GM18519 (cell line): ENCODE measurements around the gene SH3PXD2A.
"Not testable (repeated sequence)": the region's sequence is repeated elsewhere in the genome, so short reads cannot be mapped to it uniquely, and the experiment has no call there.

Experiments
- ATAC-seq: cut with Tn5 transposase; IDR thresholded peaks from one replicate; pipeline ENCODE4 v1.9.1; 2021; ENCODE audit warnings: mild to moderate bottlenecking, moderate library complexity; ENCODE audit not compliant: unreplicated experiment, low FRiP score

Gene SH3PXD2A

DNA sequence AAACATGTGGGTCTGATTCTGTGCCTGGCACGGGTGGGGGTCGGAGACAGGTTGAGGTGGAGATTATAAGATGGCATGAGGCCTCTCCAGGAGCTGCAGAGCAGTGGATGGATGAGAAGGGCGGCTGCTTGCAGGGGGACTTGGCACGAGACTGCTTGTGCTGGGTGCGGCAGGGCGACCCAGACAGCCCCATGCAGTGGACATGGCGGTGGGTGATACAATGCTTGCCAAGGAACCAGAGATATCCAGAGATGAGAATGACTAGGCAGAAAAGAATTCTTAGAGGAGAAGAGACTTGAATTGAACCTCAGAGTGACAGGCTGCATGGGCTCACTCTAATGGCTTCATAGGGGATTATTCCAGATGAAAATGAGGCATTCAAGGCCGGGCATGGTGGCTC, 216.4 kb downstream of the SH3PXD2A start:
- no peak for ATAC-seq

DNA sequence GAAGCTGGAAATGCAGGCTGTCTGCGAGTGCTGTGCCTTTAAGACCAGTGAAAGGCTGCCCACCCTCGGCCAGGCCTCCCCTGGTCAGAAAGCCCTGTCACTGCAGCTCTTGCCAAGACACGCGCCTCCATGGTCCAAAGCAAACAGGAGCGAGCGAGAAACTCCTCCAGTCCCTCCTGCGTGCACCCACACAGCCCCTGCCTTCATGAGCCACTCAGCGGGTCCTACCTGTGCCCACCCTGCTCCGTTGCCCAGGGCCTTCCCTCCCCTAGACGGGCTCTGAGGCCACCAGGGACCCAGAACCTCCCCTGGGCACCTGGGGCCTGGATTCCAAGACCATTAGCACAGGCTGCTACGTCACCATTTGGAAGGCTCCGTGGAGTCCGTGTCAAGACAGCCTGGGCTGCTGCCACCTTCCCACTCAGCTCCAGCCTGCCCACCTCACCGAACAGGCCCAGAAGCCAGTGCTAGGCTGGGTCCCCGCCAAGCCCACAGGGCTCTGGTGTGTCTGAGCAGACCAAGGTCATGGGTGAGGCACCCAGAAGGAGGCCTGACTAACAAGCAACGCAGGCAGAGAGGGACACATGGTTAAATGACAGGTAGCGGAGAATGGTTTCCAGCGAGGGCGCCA, 217.3 kb downstream of the SH3PXD2A start:
- ATAC-seq, result no peak

DNA sequence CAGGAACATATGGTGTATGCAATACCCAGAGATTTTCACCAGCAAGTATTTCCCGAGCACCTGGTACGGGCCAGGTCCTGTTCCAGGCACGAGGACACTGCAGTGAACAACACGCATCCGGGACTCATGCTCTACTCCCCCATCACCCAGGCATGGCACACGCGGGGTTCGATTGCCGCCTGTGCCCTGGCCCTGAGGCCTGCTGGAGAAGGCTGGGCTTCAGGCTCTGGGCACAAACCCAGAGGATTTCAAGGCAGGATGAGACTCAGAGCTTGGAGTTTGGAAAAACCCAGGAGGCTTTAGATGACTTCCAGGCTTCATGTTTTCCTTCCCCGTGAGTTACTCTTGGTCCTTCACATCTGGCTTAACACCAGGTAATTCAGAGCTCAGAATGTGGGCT, 218.4 kb downstream of the SH3PXD2A start:
- ATAC-seq, result no peak

- ATAC-seq, result no peak
These were observed 218.9 kb downstream of the SH3PXD2A start for GRCh38 chr10:103636492-103636891.

- no peak for ATAC-seq
These were observed 219.8 kb downstream of the SH3PXD2A start for GRCh38 chr10:103635580-103635979.

DNA sequence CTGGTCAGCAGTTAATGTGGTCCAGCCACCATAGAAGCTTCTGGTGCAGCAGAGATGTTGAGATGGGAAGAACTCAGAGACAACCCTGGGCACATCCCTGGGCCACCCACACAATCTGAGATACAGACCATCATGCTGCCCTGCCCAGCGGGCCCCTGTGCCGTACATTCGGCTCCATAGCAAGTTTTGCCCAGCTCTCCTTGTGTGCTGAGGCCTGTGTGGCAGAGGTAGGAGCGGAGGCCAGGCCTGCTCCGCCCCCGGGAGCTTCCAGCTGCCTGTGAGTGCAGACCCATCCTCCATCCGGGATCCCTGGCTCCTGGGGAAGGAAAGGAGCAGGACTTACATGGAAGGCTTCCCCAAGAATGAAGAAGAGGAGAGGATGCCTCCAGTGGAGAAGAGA, 221.5 kb downstream of the SH3PXD2A start:
- no peak for ATAC-seq

GRCh38 chr10:103632871-103633270, 222.5 kb downstream of the SH3PXD2A start:
- not testable (repeated sequence) for ATAC-seq

- no peak for ATAC-seq
These were observed 223.1 kb downstream of the SH3PXD2A start for GRCh38 chr10:103632247-103632642.

DNA sequence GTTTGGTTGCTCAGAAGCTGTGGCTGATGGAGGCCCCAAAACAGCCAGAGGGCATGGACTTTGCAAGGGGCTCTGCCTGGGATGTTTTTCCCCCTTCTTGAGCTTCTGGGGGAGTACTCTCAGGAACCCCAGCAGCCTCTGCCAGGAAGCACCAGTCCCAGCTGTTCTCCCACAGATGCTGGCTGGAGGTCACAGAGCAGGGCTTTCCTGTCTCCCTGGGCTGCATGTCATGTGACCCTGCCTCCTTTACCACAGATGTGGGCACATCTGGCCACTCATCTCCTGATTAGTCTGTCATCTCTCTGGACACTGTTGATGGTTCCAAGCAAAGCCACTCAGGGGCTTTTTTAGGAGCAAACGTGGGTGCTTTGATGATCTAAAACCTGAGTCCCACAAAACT, 225.2 kb downstream of the SH3PXD2A start:
- ATAC-seq, result no peak

DNA sequence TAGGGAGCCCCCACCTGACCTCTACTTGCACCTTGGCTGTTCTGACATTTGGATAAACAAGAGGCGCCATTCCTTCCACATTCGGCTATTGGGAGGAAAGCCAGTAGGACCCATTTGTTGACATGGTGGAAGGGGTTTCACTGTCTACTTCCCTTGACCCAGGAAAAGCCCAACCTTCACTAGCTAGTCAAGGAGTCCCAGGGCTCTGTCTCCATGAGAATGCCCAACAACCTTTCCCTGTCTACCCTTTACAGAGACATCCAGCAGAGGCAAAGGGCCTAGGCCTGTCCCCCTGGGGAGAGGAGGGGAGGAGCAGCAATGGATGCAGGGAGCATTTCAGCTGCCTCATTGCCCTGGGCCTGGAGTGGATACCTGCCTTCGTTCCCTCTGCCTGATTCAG, 225.8 kb downstream of the SH3PXD2A start:
- ATAC-seq, result no peak

DNA sequence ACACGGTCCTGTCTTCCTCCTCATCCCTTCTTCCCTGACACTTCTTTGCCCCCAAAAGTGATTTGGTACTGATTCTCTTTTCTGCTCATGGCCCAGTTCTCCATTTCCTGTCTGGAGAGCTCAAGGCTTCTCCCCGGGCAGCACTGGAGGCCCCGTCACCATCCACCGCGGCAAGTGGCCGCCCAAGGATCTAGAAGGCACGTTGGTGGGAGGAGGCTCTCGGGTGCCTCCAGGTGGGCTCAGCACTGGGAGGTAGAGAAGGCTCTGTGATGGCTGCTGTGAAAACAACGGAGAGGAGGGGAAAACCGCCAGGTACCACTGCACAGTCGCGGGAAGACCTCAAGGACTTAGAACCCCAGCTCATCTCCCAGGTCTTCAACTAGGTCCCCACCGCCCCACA, 227.5 kb downstream of the SH3PXD2A start:
- ATAC-seq, result no peak

DNA sequence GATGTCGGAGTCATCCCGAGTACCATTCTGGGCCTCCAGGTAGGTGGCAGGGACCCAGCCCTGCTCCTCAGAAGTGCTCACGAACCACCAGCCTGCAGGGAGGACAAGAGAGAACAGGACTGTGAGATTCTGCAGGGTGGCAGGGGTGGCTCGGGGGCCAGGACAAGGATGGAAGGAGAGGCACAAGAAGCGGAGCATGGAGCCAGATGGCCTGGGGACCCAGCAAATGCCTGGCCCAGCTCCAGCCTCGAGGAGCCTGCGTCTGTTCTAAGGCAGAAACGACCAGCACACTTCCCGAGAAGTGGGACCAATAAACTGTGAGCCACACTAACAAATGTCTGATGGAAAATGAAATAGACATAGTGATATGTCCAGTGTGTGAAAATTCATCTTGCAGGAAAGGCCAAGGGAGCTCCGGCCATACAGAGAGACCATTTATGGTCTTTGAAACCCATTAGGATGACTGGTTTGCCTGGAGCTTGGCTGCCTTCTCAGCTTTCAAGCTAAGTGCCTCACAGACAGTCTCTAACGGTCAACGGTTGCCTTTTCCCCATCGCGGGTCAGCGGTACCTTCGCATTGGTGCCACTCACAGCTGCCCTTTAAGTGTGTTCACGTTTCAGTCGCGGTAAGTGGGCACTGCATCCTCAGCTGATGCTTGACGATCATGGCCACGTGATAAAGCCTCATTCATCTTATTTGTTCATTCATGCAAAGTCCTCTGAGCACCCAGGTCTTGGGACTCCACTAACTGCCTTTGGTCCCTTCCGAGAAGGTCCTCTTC, 228.1 kb downstream of the SH3PXD2A start:
- no peak for ATAC-seq

DNA sequence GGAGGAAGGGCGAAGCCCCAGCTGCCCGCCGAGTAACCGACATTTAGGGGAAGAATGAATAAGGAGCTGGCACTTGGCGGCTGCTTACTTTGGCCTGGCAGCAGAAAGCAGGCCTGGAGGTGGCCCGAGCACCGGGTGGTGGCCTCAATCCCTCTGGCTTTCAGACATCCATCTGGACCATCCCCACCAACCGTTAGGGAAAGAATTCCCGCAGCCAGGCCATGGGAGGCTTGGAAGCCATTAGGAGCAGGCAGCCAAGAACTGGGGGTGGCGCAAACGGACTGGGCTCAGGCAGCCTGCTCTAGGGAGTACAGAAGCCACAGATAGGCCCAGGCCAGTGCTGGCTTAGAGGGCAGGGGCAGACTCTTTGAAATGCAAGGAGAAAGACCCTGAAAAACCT, 229.2 kb downstream of the SH3PXD2A start:
- no peak for ATAC-seq

DNA sequence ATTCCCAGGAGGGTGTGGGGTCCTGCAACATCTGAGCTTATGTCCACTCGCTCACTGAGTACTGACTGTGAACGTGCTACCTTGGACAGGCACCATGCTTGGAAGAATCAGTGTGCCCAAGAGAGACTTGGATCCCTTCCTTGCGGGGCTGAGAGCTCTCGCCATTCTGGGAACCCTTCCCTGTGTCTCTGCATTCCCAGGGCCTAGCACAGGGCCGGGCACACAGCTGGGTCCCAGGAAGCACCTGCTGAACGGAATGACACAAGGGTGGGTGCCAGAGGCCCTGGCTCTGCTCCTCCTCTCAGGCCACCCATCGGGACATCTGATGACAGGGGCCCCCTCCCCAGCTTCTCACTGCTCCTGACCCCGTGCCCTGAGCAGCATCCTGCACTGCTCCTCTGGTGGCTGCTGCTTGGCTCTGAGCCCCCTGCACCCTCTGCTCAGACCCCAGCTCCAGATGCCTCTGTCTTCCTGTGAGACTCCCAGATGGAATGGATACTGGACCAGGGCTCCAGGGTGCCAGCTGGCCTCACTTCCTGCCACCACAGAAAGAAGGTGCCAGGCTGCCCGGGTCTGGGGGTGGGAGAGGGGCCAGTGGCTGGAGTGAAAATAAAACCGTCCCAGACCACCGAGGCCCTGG, 232.3 kb downstream of the SH3PXD2A start:
- no peak for ATAC-seq

- no peak for ATAC-seq
These were observed 233.1 kb downstream of the SH3PXD2A start for GRCh38 chr10:103622286-103622685.

- no peak for ATAC-seq
These were observed 233.6 kb downstream of the SH3PXD2A start for GRCh38 chr10:103621783-103622125.

- no peak for ATAC-seq
These were observed 234.2 kb downstream of the SH3PXD2A start for GRCh38 chr10:103620891-103621782.

- no peak for ATAC-seq
These were observed 235.0 kb downstream of the SH3PXD2A start for GRCh38 chr10:103620352-103620740.

- no peak for ATAC-seq
These were observed 235.7 kb downstream of the SH3PXD2A start for GRCh38 chr10:103619424-103620351.
